ENCODE measurements around the gene CENPC. TPM values are rescaled to one million over a fixed set of nuclear protein-coding genes. Genes with fewer than 3 reads are reported as not detected.

Gene CENPC
- polyA plus RNA-seq, 1 donor (not counting 4 experiments of a cell fraction or from before 2014, with no cell fraction given), result 7.9 TPM

DNA sequence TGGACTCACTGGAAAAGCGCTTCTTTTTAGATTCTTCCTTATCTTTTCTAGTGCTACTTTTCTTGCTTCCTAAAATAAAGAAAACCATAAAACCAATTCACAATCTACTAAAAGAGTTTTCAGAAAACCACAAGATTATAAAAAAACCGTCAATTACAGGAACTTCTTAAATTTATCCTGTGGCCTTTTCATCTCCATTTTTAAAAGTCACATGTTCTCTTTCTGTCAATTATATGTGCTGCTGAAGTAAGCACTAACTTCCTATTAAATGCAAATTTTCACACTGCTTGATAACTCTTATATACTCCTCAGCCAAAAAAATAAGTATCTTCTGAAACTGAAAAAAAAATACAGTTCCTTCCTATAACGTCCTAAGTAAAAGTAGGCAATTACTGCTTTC lies 32.8 kb downstream of the CENPC start:
- H3K4me2 ChIP-seq (ENCODE audit: control insufficient read depth, extremely low read depth, insufficient read depth, low read depth, low read length), result no peak overlapping the region
- dilution Hi-C loops (cut with MboI; ENCODE audit: extremely low pct_ligation_motif_present, low sequenced_read_pairs), result no loop called here
- no peak overlapping the region for H2AFZ ChIP-seq (ENCODE audit: control insufficient read depth, low read length)
- no peak overlapping the region for H3K9ac ChIP-seq (ENCODE audit: control insufficient read depth, extremely low read depth, insufficient read depth, low read length)
- peaks cover 6 to 8% of the 10 kb centered on the region in 2 experiments for H3K36me3 ChIP-seq (ENCODE audit: control insufficient read depth in 2 of 2, extremely low read depth in 1 of 2, insufficient read depth in 2 of 2, low read length in 2 of 2)
- H3K9me3 ChIP-seq (ENCODE audit: control insufficient read depth, low read depth, low read length), result no peaks in the 10 kb centered on the region
- no peaks in the 10 kb centered on the region for H4K20me1 ChIP-seq (ENCODE audit: control insufficient read depth, extremely low read depth, insufficient read depth, low read length)
- TF ChIP-seq, protein P1, sequence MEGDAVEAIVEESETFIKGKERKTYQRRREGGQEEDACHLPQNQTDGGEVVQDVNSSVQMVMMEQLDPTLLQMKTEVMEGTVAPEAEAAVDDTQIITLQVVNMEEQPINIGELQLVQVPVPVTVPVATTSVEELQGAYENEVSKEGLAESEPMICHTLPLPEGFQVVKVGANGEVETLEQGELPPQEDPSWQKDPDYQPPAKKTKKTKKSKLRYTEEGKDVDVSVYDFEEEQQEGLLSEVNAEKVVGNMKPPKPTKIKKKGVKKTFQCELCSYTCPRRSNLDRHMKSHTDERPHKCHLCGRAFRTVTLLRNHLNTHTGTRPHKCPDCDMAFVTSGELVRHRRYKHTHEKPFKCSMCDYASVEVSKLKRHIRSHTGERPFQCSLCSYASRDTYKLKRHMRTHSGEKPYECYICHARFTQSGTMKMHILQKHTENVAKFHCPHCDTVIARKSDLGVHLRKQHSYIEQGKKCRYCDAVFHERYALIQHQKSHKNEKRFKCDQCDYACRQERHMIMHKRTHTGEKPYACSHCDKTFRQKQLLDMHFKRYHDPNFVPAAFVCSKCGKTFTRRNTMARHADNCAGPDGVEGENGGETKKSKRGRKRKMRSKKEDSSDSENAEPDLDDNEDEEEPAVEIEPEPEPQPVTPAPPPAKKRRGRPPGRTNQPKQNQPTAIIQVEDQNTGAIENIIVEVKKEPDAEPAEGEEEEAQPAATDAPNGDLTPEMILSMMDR (optimal IDR thresholded peaks at IDR 0.05 in 1 of 3, IDR thresholded peaks at IDR 0.05 in 1 of 3, conservative IDR thresholded peaks at IDR 0.05 in 1 of 3; ENCODE audit: extremely low read depth in 1 of 3, insufficient read depth in 2 of 3, low read length in 3 of 3), result no peak
- TF ChIP-seq EZH2 (IDR thresholded peaks at IDR 0.05; ENCODE audit: low read length), result no peak
- no peak overlapping the region for H3K4me3 ChIP-seq (ENCODE audit: control insufficient read depth in 2 of 3, extremely low read depth in 1 of 3, insufficient read depth in 2 of 3, low read depth in 1 of 3, low read length in 3 of 3)
- DNase-seq (ENCODE audit: low read depth, low spot score), result no peak
- no peaks in the 10 kb centered on the region for H3K27me3 ChIP-seq (ENCODE audit: control insufficient read depth, extremely low read depth, insufficient read depth, low read length)
- no peak for FAIRE-seq
- H3K4me1 ChIP-seq (ENCODE audit: control insufficient read depth, extremely low read depth, insufficient read depth, low read length), result no peaks in the 10 kb centered on the region
- no peaks in the 10 kb centered on the region for H3K9me1 ChIP-seq (ENCODE audit: control insufficient read depth, extremely low read depth, insufficient read depth, low read length)
- H3K27ac ChIP-seq (ENCODE audit: control insufficient read depth, insufficient read depth, low read length), result no peak overlapping the region
- H3K79me2 ChIP-seq (ENCODE audit: control insufficient read depth, insufficient read depth, low read length), result no peaks in the 10 kb centered on the region

DNA sequence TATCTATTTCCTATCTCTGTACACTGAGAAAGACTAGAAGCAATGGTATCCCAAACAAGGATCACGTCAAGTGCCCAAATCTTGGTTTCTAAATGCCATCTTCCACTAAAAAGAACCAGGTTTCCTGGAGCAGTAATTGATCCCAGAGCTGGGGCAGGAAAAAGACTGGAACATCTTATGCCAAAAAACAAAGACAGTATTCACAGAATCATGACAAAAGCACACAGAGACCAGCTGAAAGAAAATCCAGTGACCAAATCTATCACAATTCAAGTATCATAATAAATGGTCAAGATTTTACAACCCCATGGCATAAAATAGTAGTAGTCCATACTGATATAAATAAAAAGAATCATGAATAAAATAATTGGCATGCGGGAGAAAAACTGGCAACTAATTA lies 44.9 kb downstream of the CENPC start:
- no peaks in the 10 kb centered on the region for H3K4me1 ChIP-seq (ENCODE audit: control insufficient read depth, extremely low read depth, insufficient read depth, low read length)
- no peaks in the 10 kb centered on the region for H4K20me1 ChIP-seq (ENCODE audit: control insufficient read depth, extremely low read depth, insufficient read depth, low read length)
- H3K4me3 ChIP-seq (ENCODE audit: control insufficient read depth in 2 of 3, extremely low read depth in 1 of 3, insufficient read depth in 2 of 3, low read depth in 1 of 3, low read length in 3 of 3), result no peak overlapping the region
- dilution Hi-C loops (cut with MboI; ENCODE audit: extremely low pct_ligation_motif_present, low sequenced_read_pairs), result no loop called here
- H3K9me3 ChIP-seq (ENCODE audit: control insufficient read depth, low read depth, low read length), result no peaks in the 10 kb centered on the region
- H3K27ac ChIP-seq (ENCODE audit: control insufficient read depth, insufficient read depth, low read length), result no peak overlapping the region
- H3K36me3 ChIP-seq (ENCODE audit: control insufficient read depth in 2 of 2, extremely low read depth in 1 of 2, insufficient read depth in 2 of 2, low read length in 2 of 2), result no peaks in the 10 kb centered on the region
- FAIRE-seq (no peak), DNase-seq (ENCODE audit: low read depth, low spot score) (no peak)
- TF ChIP-seq, protein P1 (optimal IDR thresholded peaks at IDR 0.05 in 1 of 3, IDR thresholded peaks at IDR 0.05 in 1 of 3, conservative IDR thresholded peaks at IDR 0.05 in 1 of 3; ENCODE audit: extremely low read depth in 1 of 3, insufficient read depth in 2 of 3, low read length in 3 of 3), result no peak
- TF ChIP-seq EZH2 (IDR thresholded peaks at IDR 0.05; ENCODE audit: low read length), result no peak
- no peaks in the 10 kb centered on the region for H3K27me3 ChIP-seq (ENCODE audit: control insufficient read depth, extremely low read depth, insufficient read depth, low read length)
- H3K4me2 ChIP-seq (ENCODE audit: control insufficient read depth, extremely low read depth, insufficient read depth, low read depth, low read length), result no peak overlapping the region
- no peak overlapping the region for H2AFZ ChIP-seq (ENCODE audit: control insufficient read depth, low read length)
- no peaks in the 10 kb centered on the region for H3K9me1 ChIP-seq (ENCODE audit: control insufficient read depth, extremely low read depth, insufficient read depth, low read length)
- H3K79me2 ChIP-seq (ENCODE audit: control insufficient read depth, insufficient read depth, low read length), result no peaks in the 10 kb centered on the region
- no peak overlapping the region for H3K9ac ChIP-seq (ENCODE audit: control insufficient read depth, extremely low read depth, insufficient read depth, low read length)
